GM18519 (cell line): ENCODE results near the gene GPSM1.

Experiments
- ATAC-seq: cut with Tn5 transposase; IDR thresholded peaks from one replicate; pipeline ENCODE4 v1.9.1; 2021; ENCODE audit warnings: mild to moderate bottlenecking, moderate library complexity; ENCODE audit not compliant: unreplicated experiment, low FRiP score

The GPSM1 gene

GRCh38 chr9:136387217-136387616, 59.9 kb downstream of the GPSM1 start:
- ATAC-seq: no peak

GRCh38 chr9:136389396-136389795, 62.1 kb downstream of the GPSM1 start:
- ATAC-seq: no peak

GRCh38 chr9:136391737-136392537, 64.6 kb downstream of the GPSM1 start:
- ATAC-seq: no peak

- no peak for ATAC-seq
These were observed 65.5 kb downstream of the GPSM1 start for GRCh38 chr9:136392538-136393449.

GRCh38 chr9:136393531-136393930, 66.2 kb downstream of the GPSM1 start:
- ATAC-seq: no peak

- no peak for ATAC-seq
These were observed 67.1 kb downstream of the GPSM1 start for GRCh38 chr9:136394312-136395019.

GRCh38 chr9:136395020-136395340, 67.6 kb downstream of the GPSM1 start:
- no peak for ATAC-seq

- ATAC-seq: no peak
These were observed 68.2 kb downstream of the GPSM1 start for GRCh38 chr9:136395345-136396218.

GRCh38 chr9:136396219-136396515, 68.8 kb downstream of the GPSM1 start:
- no peak for ATAC-seq

GRCh38 chr9:136397643-136398042, 70.3 kb downstream of the GPSM1 start:
- ATAC-seq: no peak

GRCh38 chr9:136398286-136398685, 70.9 kb downstream of the GPSM1 start:
- ATAC-seq: no peak

GRCh38 chr9:136399176-136400037, 72.1 kb downstream of the GPSM1 start:
- peak; percentile 19 for ATAC-seq

- ATAC-seq: peak; percentile 55
These were observed 72.9 kb downstream of the GPSM1 start, which contains the start of gene SNAPC4 for GRCh38 chr9:136400038-136400834. Gene SNAPC4 (minus strand): TSS chr9:136400170. CDS start chr9:136398428, 1,742 bp downstream.

- no peak for ATAC-seq
These were observed 74.0 kb downstream of the GPSM1 start for GRCh38 chr9:136401173-136401922.

- no peak for ATAC-seq
These were observed 74.7 kb downstream of the GPSM1 start for GRCh38 chr9:136402067-136402466.

- no peak for ATAC-seq
These were observed 76.2 kb downstream of the GPSM1 start for GRCh38 chr9:136403538-136403914.

GRCh38 chr9:136403915-136404800, 76.8 kb downstream of the GPSM1 start:
- ATAC-seq: no peak
